ENCODE measurements around the gene MRPS23. TPM values are rescaled to one million over a fixed set of nuclear protein-coding genes. Genes with fewer than 3 reads are reported as not detected.
A peak's percentile ranks its signal among the peaks of the same experiment; 100 is the strongest.

Gene MRPS23
- polyA plus RNA-seq (2012; ENCODE audit: insufficient read length, low read depth), result 77.6 TPM

GRCh38 chr17:57849874-57850754, at the start of gene MRPS23:
TSS of gene MRPS23 (minus strand) at chr17:57850044. CDS start at chr17:57850010, 34 bp downstream.
- TF ChIP-seq REST (IDR thresholded peaks at IDR 0.05; ENCODE audit: insufficient read depth in 1 of 2, low read depth in 2 of 2, low read length in 2 of 2) (peak; percentile 62 to 72; a peak in 3 of 4 replicates), TAF1 (IDR thresholded peaks at IDR 0.05; ENCODE audit: borderline replicate concordance, insufficient read depth, low read length) (peak; percentile 94), FOXP2 (optimal IDR thresholded peaks at IDR 0.05; ENCODE audit: borderline replicate concordance, extremely low read depth, extremely low read length, insufficient read depth) (peak; percentile 98), POLR2AphosphoS5 (IDR thresholded peaks at IDR 0.05; ENCODE audit: low read depth, low read length) (peak; percentile 95), SIN3A (IDR thresholded peaks at IDR 0.05; ENCODE audit: borderline replicate concordance, insufficient read depth, low read length) (peak; percentile 92; the same call in 1 of the 2 replicates)

GRCh38 chr17:57899391-57899790, 49.5 kb upstream of the MRPS23 start:
- TF ChIP-seq POLR2AphosphoS5 (IDR thresholded peaks at IDR 0.05; ENCODE audit: low read depth, low read length), result no peak
- TF ChIP-seq FOXP2 (optimal IDR thresholded peaks at IDR 0.05; ENCODE audit: borderline replicate concordance, extremely low read depth, extremely low read length, insufficient read depth), result no peak
- TF ChIP-seq REST (IDR thresholded peaks at IDR 0.05; ENCODE audit: insufficient read depth in 1 of 2, low read depth in 2 of 2, low read length in 2 of 2), result no peak
- no peak for TF ChIP-seq TAF1 (IDR thresholded peaks at IDR 0.05; ENCODE audit: borderline replicate concordance, insufficient read depth, low read length)
- TF ChIP-seq SIN3A (IDR thresholded peaks at IDR 0.05; ENCODE audit: borderline replicate concordance, insufficient read depth, low read length), result no peak

GRCh38 chr17:57898487-57899311, 48.9 kb upstream of the MRPS23 start:
- TF ChIP-seq TAF1 (IDR thresholded peaks at IDR 0.05; ENCODE audit: borderline replicate concordance, insufficient read depth, low read length) (no peak), SIN3A (IDR thresholded peaks at IDR 0.05; ENCODE audit: borderline replicate concordance, insufficient read depth, low read length) (no peak), FOXP2 (optimal IDR thresholded peaks at IDR 0.05; ENCODE audit: borderline replicate concordance, extremely low read depth, extremely low read length, insufficient read depth) (no peak), REST (IDR thresholded peaks at IDR 0.05; ENCODE audit: insufficient read depth in 1 of 2, low read depth in 2 of 2, low read length in 2 of 2) (no peak), POLR2AphosphoS5 (IDR thresholded peaks at IDR 0.05; ENCODE audit: low read depth, low read length) (no peak)

- TF ChIP-seq FOXP2 (optimal IDR thresholded peaks at IDR 0.05; ENCODE audit: borderline replicate concordance, extremely low read depth, extremely low read length, insufficient read depth) (no peak), TAF1 (IDR thresholded peaks at IDR 0.05; ENCODE audit: borderline replicate concordance, insufficient read depth, low read length) (no peak), REST (IDR thresholded peaks at IDR 0.05; ENCODE audit: insufficient read depth in 1 of 2, low read depth in 2 of 2, low read length in 2 of 2) (no peak), SIN3A (IDR thresholded peaks at IDR 0.05; ENCODE audit: borderline replicate concordance, insufficient read depth, low read length) (no peak), POLR2AphosphoS5 (IDR thresholded peaks at IDR 0.05; ENCODE audit: low read depth, low read length) (no peak)
Observed at GRCh38 chr17:57895382-57896060, 45.7 kb upstream of the MRPS23 start.

All from PFSK-1 (cell line).